Tongue (tissue), 2 donors: ENCODE measurements around the gene COL23A1. TPM values are rescaled to one million over a fixed set of nuclear protein-coding genes. Genes with fewer than 3 reads are reported as not detected.
A peak's percentile ranks its signal among the peaks of the same experiment; 100 is the strongest.
"Not testable (repeated sequence)": the region's sequence is repeated elsewhere in the genome, so short reads cannot be mapped to it uniquely, and the experiment has no call there.

Source experiments
- DNase-seq: peaks from one replicate; pipeline ENCODE4 v3.0.0-alpha.2; 2015
- total RNA-seq: library from RNA; depleted of rRNA; stranded (reverse); fragments of >200 nt; gene quantifications from one replicate; pipeline ENCODE4 v1.2.3, GENCODE V29; 2014

The COL23A1 gene
- total RNA-seq, 1 donor from 2014 or later, result 5.4 TPM

DNA sequence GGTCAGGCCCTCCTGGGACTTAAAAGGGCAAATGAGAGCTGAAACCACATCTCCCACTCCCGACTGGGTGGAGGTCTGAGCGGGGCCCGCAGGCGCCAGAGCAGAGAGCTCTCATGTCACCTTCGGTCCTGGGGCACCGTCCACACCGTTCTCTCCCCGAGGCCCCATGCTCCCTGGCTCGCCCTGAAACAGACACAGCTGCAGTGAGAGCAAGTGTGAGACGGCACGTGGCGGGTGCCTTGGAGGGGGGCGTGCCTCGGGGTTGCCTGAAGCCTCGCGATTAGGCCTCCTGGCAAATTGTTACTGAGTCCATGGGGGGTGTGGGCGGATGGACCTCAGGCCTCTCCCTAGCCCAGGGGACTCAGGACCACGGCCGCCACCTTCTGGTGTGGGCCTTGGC, 333.4 kb downstream of the COL23A1 start:
- DNase-seq, result no peak

DNA sequence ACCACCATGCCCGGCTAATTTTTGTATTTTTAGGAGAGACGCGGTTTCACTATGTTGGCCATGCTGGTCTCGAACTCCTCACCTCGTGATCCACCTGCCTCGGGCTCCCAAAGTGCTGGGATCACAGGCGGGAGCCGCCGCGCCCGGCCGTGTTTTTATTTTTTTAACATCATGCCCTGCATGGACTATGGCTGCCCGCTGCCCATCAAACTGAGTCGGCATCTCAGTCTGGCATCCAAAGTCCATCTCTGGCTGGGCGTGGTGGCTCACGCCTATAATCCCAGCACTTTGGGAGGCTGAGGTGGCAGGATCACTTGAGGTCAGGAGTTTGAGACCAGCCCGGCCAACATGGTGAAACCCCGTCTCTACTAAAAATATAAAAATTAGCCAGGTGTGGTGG, 336.6 kb downstream of the COL23A1 start:
- not testable (repeated sequence) for DNase-seq

DNA sequence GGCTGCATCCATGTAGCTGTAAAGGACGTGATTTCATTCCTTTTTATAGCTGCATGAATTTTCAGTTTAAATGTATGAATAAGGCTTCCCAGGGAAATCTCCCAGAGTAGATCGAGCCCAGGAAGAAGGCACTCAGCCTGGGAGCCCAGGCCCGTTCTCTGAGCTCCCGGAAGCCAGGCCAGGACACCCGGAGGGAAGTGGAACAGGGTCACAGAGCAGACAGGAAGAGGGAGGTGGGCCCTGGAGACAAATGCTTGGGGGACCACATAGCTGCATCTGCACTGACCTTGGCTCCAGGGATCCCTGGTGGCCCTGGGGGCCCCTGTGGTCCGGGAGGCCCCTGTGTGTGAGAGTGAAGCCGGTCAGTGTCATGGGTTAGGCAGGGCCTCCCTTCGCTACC, 337.9 kb downstream of the COL23A1 start:
- no peak for DNase-seq

DNA sequence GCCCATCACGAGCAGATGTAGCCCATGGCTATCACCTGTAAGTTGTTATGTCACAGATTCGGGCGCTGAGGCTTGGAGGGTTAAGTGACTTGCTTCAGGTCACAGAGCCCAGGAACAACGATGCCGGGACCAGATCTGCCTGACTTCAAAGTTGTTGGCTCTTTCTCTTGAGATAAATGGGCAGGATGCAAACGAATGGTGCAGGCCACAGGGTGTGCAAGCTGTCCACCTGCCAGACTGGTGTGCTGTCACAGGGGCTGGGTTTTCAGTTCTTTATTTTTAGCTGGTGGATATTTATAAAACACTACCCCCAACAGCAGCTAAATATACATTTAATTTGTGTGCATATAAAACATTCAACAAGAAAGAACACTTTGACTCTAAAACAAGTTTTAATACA, 339.9 kb downstream of the COL23A1 start:
- no peak for DNase-seq

DNA sequence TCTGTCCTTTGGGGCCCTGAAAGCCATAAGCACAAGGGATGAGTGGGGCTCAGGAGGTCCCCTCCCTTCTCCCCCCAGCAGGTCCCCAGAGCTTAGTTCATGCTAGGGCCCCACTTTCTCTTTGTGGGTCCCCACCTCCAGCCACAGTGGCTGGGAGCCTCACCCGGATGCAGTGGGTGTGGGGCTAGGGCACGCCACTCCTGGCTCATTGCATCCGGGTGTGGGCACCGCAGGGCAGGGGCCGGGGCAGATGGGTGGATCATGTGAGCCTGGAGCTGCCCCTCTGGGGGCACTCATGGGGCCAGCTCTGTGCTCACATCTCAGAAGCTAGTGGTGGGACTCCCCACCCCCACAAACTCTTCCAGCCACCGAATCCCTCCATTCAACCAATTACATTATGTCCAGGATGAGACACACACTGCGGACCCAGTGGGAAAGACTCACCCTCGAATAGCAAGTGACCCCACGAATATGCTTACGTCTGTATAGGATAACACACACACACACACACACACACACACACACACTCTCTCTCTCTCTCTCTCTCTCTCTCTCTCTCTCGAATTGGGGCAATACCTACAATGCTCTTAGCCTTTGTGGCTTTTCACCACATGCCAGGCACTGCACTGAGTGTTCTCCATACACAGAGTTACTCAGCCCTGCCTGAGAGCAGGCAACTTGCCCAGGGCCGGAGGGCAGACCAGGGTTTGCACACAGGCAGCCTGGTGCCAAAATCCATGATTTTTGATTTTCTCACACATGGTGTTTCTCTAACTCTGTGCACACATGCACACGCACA, 340.8 kb downstream of the COL23A1 start:
- DNase-seq, result no peak

DNA sequence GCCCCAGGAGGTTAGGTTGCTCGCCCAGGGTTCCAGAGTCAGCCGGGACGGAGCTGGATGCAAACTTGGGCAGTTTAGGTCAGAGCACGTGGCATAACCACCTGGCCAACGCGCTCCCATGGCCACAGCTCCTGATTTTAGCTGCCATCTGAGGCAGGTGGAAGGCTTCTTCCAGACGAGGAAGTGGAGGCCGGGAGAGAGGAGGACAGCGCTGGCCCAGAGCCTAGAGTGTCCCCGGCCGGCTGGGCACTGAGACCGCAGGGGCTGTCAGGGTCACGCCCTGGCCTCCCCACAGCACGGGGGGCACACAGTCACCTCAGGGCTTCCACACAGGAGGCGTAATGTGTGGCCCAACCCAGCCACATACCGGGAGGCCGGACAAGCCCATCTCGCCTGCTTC, 341.4 kb downstream of the COL23A1 start:
- no peak for DNase-seq

DNA sequence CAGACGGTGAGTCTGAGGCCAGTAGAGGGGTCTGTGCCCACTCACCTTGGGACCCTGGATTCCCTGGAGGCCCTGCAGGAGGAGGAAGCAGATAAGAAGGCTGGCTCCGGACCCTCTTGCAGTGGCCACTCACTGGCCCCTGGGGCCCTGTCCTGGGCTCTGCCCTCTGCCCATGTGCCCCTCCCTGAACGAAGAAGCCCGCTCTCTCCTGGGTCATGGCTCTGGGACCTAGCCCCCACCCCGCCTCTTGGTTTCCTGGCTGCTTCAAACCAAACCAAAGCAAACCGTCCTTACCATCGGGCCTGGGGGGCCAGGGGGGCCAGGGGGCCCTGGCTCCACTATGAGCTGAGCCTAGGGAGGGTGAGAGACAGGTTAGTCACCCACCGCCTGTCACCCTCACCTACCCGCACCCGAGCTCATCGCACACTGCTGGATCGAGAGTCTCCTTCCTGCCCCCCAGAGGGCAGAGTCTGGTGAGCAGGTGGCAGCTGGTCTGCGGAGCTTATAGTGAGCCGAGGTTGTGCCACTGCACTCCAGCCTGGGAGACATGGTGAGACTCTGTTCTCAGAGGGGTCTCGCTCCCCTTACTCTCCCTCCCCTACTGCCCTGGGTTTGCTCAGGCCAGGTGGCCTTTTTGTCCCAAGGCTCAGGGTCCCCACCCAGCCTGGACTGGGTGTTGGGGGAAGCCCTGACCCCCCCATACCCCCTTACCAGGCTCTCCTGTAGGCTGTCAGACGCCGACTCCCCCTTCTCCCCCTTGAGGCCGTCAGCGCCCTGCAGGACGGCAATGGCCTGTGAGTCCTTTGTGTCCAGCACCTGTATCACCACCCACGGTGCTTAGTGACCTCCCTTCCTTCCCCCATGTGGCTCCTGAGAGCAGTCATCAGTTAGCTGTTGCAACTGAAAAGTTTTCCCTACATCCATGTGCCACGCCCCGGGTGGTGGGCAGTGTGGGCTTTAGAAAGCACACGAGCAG, 342.4 kb downstream of the COL23A1 start:
- DNase-seq, result no peak

DNA sequence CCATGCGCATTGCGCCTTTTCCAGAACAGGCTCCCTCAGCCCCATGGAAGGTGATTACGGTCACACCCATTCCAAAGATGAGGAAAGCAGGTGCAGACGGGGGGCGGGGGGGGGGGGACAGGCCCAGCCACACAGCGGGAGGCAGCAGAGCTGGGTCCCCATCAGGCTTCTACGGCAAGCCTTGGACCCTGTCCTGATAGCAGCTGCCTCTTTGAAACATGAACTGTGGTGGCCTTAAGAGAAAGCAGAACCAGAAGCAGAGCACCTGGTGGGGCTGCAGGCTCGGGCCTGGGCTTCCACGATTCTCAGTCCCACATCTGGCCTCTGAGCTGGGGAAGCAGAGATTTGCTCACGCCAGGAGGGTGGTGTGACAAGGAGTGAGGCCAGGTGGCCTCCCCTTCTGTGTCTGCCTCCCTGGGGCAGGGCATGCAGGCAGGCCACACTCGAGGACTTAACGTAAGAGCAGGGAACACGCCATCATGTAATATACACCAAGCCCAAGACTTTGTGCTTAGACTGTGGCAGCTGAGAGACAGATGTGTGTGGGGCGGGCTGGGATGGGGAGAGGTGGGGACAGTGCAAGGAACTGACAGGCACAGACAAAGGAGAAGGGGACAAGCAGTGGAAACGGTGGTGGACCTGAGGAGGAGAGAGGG, 343.4 kb downstream of the COL23A1 start:
- DNase-seq, result peak; percentile 73

DNA sequence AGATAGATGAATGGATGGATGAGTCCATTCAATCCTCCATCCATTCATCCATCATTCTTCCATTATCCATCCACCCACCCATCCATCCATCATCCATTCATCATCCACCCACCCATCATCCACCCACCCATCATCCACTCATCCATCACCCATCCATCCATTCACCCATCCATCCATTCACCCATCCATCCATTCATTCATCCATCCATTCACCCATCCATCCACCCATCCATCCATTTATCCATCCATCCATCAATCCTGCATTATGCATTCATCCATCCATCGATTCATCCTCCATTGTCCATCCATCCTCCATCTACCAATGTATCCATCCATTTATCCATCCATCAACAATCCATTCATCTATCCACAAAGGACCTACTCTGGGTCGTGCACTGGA, 344.8 kb downstream of the COL23A1 start:
- DNase-seq, result no peak

DNA sequence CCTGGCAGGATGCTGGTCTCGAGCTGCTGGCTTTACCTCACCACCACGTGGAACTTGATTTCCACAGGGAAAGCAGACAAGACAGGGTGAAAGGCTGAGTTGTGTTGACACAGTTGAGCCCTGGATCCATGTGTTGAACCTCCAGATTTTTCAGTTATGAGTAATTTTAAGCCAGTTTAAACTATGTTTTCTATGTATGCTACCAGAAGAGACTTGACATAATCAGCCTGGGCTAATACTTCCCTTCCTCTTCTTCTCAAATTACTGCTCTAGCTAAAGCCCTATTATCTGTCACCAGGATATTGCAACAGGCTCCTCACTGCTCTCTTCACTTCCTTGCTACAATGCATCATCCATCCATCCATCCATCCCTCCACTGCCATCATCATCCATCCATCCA, 345.6 kb downstream of the COL23A1 start:
- no peak for DNase-seq

DNA sequence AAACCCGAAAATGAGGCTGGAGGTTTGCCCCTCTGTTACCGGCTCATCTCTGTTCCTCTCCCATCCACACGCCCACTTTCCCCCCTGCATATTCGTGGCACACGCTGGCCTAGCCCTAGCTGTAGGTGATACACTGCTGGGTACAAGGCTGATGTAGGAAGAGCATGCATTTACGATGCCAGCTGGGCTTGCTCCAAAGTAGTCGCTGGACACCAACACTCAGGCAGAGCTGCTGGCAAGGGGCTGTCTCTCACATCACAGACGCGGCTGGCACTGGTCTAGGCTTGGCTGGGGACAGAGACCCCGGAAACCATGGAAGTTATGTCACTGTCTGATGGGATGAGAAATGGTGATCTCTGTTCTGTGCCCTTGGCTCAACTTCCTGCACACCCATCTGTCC, 347.8 kb downstream of the COL23A1 start:
- DNase-seq, result no peak

DNA sequence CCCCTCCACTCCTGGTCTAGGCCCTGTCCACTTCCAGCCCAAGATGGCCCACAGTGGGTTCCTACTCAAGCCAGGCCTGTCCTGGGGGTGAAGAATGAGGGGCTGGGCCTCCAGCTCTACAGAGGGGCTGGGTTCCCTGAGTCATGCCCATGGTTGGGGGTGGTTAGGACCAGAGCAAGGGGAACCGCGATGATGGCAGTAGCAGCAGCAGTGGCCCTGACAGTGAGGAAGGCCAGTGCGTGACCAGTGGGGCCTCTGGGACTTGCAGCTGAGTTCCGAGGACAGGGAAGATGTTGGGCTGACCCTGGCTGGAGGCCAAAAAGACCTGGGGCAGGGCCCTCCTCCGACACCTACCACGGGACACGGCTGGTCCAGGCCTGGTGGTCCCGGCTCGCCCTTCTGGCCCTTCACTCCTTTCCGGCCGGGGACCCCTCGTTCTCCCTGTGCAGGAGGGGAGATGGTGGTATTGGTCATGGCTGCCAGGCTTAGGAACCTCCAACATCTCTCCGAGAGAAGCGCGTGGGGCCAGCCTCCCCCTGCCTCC, 348.4 kb downstream of the COL23A1 start:
- DNase-seq, result no peak

DNA sequence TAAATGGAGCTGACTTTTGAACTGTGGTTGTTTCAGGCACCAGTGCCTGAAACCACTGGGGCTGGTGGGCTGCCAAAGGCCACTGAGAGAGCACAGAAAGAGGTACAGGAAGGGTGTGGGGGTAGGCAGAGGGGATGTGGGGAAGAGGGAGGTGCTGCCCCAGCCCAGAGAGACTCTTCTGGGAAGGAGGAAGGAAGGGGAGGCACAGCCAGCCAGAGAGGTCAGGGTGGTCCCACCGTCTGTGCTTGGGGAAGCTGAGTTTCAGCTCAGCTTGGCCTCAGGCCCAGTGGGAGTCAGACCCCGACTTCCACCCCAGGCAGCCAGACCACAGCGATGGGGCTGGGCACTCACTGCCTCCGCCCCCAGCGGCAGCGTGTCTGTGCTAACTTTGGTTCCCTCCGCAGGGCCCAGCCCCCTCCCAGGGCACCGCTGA, 348.9 kb downstream of the COL23A1 start:
- DNase-seq, result no peak

DNA sequence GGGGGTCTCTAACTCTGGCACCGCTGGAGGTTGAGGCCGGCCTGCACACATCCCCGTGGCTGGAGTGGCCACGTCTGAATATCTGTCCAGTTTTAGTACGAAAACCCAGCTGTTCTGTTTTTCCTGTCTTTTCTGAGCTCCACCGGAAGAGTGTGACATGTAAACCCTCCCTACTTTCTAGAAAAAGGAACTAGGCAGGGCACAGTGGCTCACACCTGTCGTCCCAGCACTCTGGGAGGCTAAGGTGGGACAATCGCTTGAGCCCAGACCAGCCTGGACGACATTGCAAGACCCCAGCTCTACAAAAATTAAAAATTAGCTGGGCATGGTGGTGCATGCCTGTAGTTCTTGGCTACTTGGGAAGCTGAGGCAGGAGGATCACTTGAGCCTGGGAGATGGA, 349.4 kb downstream of the COL23A1 start:
- no peak for DNase-seq

DNA sequence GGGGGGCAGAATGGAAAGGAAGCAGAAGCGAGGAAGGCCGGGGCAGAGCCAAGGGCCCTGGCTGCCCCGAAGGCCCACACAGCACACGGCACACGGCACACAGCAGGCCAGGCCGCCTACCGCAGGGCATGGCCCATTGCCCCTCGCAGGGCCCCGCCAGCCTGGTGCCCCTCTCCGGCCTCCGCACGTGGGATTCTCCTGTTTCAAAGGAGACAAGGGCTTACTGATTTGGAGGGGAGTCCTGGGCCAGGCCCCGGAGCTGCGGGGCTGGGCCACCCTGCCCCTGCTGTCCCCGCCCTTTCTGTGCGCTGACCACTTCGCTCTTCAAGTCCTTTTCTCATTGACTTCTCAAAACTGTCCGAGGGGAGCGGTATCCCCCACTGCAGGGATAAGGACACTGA, 349.9 kb downstream of the COL23A1 start:
- no peak for DNase-seq

DNA sequence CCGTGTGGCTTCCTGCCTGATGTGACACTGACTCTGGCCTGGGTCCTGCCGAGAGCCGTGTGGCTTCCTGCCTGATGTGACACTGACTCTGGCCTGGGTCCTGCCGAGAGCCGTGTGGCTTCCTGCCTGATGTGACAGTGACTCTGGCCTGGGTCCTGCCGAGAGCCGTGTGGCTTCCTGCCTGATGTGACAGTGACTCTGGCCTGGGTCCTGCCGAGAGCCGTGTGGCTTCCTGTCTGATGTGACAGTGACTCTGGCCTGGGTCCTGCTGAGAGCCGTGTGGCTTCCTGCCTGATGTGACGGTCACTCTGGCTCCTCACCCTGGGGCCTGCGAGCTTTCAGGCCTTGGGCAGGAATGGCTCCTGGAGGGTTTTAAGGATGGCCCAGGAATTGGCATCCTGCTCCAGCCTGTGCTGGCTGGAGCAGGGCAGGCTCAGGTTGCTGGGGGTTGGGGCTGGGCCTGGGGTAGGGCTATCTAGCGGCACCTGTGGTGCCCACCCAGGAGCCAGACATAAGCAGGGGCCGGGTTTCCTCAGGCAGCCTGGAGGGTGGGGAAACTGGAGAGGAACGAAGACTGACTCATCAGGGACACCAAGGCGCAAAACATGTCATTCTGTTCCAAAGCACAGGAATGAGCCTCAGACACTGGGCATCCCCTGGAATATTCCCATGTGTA, 350.4 kb downstream of the COL23A1 start:
- not testable (repeated sequence) for DNase-seq

DNA sequence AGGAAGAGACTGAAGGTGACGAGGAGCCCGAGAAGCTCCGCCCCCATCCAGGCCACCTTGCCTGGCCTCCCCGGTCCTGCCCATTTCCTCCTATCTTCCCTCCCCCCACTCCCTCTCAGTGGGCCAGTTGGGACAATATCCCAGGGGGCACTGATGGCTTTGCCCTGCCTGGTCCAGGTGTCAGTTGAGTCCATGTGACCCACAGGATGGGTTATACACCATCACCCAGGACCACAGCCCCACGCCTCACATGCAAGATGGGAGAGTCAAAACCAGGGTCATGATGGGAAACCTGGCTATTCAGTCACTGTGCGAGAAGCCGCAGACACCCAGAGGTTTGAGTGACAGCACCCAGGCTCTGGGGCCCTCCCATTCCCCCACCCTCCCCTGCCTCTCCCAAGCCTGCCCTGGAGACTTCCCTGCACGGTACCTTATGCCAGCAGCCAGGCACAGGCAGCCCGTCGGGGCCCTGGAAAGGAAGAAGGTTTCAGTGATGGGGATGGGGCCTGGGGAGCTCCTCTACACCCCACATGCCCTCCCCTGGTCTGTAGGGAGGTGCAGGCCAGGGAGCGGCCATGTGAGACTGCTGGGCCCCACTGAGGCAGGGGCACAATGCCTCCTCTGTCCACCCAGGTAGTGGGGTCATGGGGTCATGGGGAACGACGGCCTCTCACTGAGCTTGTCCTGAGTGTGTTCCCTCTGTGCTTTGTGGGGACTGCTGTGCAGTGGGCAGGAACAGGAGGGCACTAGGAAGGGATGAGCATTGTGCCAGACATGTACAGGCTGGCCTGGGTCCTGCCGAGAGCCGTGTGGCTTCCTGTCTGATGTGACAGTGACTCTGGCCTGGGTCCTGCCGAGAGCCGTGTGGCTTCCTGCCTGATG, 351.2 kb downstream of the COL23A1 start:
- DNase-seq, result no peak

DNA sequence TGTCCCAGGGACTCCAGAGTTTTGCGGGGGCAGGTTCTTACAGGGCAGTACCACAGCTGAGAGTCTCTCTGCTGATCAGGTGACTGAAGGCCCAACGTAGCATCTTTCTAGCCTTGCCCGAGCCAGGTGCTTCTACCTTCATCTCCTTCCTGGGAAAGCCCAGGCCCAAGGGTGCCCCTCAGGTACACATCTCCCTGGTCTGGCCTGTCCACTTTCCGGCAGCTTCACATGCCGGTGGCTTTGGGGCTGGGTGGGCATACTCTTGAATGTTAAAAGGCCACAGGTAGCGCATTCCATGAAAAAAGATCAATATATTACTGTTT, 351.9 kb downstream of the COL23A1 start:
- DNase-seq, result no peak

DNA sequence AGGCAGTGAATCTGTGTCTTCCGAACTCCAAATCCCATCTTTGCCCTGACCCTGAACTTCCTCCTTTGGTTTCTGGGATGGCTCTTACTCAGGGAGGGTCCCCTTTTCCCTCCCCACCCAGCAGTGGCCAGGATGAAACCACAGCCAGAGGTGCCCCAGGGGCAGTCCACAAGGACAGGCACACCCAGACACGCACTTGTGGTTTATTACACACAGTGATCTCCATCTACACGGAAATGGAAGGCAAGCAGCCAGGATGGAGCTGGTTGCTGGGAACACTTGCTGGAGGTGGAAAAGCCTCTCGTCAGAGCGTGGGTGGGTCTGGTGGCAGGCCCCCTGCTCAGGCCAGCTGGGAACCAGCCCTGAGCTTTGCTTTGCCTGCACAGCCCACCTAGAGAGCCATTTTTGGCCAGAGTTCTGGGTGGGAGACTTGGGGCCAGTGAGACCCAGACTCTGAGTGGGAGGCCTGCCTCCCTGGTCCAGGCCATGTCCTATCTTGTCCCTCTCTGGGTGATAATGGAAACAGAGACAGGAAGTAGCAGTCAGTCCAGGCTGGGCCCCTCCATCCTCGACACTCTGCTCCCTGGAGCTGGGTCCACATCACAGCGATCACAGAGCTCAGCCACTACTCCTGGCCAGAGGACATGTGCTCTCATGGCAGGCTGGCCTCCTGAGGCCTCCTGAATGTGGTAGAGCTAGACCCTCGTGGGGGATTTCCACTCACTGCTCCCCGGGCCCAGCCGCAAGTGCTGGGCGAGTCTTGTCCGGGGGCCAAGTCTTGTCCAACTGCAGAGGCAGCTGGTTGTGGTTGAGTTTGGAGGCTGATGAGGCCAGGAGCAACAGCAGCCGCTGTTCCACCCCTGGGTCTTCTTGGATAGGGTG, 352.5 kb downstream of the COL23A1 start:
- no peak for DNase-seq

DNA sequence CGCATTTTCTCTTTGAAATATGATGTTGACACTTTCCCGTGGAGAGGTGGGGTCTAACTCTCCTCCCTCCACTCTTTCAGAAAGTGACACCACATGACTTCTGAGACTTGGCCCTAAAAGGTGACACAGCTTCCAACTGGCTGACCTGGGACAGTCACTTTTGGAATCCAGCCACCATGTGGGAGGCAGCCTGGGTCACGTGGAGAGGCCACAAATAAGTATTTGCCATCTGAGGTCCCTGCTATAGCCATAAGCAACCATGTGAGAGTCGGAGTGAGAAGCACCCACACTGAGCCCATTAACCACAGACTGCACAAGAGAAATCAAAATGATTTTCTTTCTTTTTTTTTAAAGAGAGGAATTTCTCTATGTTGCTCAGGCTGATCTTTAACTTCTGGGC, 353.5 kb downstream of the COL23A1 start:
- DNase-seq, result no peak
